ENCODE measurements around the gene PLPPR1. TPM values are rescaled to one million over a fixed set of nuclear protein-coding genes. Genes with fewer than 3 reads are reported as not detected.

Gene PLPPR1
- total and polyA plus RNA-seq, 2 of the 13 experiments (the other 11 are each of a cell fraction or from before 2014, with no cell fraction given): 16.0 to 84.7 TPM

- TF ChIP-seq ZSCAN5A (CRISPR knock-in tag; IDR thresholded peaks at IDR 0.05; ENCODE audit: borderline replicate concordance) (no peak; the same call in 1 of the 2 replicates), HNRNPLL (IDR thresholded peaks at IDR 0.05; ENCODE audit: low read depth, low read length, poor library complexity, severe bottlenecking) (no peak), CBX2 (IDR thresholded peaks at IDR 0.05; ENCODE audit: low read depth, low read length) (no peak), CBX2 (CRISPR knock-in tag; IDR thresholded peaks at IDR 0.05; ENCODE audit: low read depth) (no peak), FOXK2 (IDR thresholded peaks at IDR 0.05) (no peak), AKAP8 (CRISPR knock-in tag; IDR thresholded peaks at IDR 0.05) (no peak), PLSCR1 (CRISPR knock-in tag; IDR thresholded peaks at IDR 0.05; ENCODE audit: borderline replicate concordance) (no peak), GMEB1 (CRISPR knock-in tag; IDR thresholded peaks at IDR 0.05; ENCODE audit: borderline replicate concordance) (no peak), HNF4G (IDR thresholded peaks at IDR 0.05; ENCODE audit: borderline replicate concordance, low read depth, low read length) (peak; percentile 86), HNF4G (CRISPR knock-in tag; IDR thresholded peaks at IDR 0.05; ENCODE audit: borderline replicate concordance, low read depth) (no peak), POGK (CRISPR knock-in tag; conservative IDR thresholded peaks at IDR 0.05) (0 out of 2 replicates have a peak, but pooled peaks have one; percentile 10), YEATS4 (CRISPR knock-in tag; IDR thresholded peaks at IDR 0.05; ENCODE audit: borderline replicate concordance) (no peak), ZIK1 (CRISPR knock-in tag; IDR thresholded peaks at IDR 0.05; ENCODE audit: borderline replicate concordance, low read depth) (no peak), ZNF562 (CRISPR knock-in tag; IDR thresholded peaks at IDR 0.05; ENCODE audit: borderline replicate concordance) (no peak), ZNF703 (CRISPR knock-in tag; IDR thresholded peaks at IDR 0.05; ENCODE audit: borderline replicate concordance) (no peak; the same call in 1 of the 2 replicates), SPEN (CRISPR knock-in tag; IDR thresholded peaks at IDR 0.05; ENCODE audit: low read depth) (no peak), ZNF713 (CRISPR knock-in tag; IDR thresholded peaks at IDR 0.05) (no peak), HOMEZ (CRISPR knock-in tag; IDR thresholded peaks at IDR 0.05; ENCODE audit: low read depth) (peak; percentile 83; the same call in 1 of the 2 replicates), TRAFD1 (CRISPR knock-in tag; IDR thresholded peaks at IDR 0.05; ENCODE audit: borderline replicate concordance) (no peak), TMF1 (CRISPR knock-in tag; IDR thresholded peaks at IDR 0.05; ENCODE audit: low read depth) (no peak)
These were observed 295.8 kb downstream of the PLPPR1 start (continued) for GRCh38 chr9:101324245-101324804.
